Measurements from ENCODE around the gene RUNDC3A.

DNA sequence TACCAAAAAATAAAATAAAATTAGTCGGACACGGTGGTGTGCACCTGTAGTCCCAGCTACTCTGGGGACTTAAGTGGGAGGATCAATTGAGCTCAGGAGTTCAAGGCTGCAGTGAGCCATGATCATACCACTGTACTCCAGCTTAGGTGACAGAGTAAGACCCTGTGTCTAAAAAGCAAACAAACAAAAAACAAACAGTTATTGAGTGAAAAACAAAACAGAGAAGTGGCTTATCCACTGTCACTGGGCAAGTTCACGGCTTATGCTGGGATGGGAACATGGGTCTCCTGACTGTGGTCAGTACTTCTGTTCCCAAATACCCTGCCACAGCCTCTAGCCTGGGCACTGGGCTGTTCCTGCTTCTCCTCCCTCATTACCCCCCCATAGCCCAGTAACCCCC, 27.2 kb downstream of the RUNDC3A start:
- TF ChIP-seq, protein P1, sequence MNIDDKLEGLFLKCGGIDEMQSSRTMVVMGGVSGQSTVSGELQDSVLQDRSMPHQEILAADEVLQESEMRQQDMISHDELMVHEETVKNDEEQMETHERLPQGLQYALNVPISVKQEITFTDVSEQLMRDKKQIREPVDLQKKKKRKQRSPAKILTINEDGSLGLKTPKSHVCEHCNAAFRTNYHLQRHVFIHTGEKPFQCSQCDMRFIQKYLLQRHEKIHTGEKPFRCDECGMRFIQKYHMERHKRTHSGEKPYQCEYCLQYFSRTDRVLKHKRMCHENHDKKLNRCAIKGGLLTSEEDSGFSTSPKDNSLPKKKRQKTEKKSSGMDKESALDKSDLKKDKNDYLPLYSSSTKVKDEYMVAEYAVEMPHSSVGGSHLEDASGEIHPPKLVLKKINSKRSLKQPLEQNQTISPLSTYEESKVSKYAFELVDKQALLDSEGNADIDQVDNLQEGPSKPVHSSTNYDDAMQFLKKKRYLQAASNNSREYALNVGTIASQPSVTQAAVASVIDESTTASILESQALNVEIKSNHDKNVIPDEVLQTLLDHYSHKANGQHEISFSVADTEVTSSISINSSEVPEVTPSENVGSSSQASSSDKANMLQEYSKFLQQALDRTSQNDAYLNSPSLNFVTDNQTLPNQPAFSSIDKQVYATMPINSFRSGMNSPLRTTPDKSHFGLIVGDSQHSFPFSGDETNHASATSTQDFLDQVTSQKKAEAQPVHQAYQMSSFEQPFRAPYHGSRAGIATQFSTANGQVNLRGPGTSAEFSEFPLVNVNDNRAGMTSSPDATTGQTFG (tag by site-specific recombination; IDR thresholded peaks at IDR 0.05; ENCODE audit: borderline replicate concordance) = no peak
- TF ChIP-seq YY1 (tag by site-specific recombination; IDR thresholded peaks at IDR 0.05) = no peak
- no peak for TF ChIP-seq ZNF76 (tag by site-specific recombination; IDR thresholded peaks at IDR 0.05; ENCODE audit: borderline replicate concordance, low read depth)
- no peak for TF ChIP-seq ZNF624 (tag by site-specific recombination; IDR thresholded peaks at IDR 0.05)
- no peak for TF ChIP-seq REPIN1 (tag by site-specific recombination; IDR thresholded peaks at IDR 0.05; ENCODE audit: low read depth)
- TF ChIP-seq, protein P2, sequence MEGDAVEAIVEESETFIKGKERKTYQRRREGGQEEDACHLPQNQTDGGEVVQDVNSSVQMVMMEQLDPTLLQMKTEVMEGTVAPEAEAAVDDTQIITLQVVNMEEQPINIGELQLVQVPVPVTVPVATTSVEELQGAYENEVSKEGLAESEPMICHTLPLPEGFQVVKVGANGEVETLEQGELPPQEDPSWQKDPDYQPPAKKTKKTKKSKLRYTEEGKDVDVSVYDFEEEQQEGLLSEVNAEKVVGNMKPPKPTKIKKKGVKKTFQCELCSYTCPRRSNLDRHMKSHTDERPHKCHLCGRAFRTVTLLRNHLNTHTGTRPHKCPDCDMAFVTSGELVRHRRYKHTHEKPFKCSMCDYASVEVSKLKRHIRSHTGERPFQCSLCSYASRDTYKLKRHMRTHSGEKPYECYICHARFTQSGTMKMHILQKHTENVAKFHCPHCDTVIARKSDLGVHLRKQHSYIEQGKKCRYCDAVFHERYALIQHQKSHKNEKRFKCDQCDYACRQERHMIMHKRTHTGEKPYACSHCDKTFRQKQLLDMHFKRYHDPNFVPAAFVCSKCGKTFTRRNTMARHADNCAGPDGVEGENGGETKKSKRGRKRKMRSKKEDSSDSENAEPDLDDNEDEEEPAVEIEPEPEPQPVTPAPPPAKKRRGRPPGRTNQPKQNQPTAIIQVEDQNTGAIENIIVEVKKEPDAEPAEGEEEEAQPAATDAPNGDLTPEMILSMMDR (tag by site-specific recombination; IDR thresholded peaks at IDR 0.05) = no peak
- no peak for TF ChIP-seq ZNF302 (tag by site-specific recombination; IDR thresholded peaks at IDR 0.05; ENCODE audit: low read depth)
